NCI-H2196 (cell line): Measurements from ENCODE around the gene MORN4.
"Not testable (repeated sequence)": the region's sequence is repeated elsewhere in the genome, so short reads cannot be mapped to it uniquely, and the experiment has no call there.

ENCODE experiments used
- DNase-seq: peaks from one replicate; lab custom pipeline; 2025; ENCODE audit not compliant: unreplicated experiment; lab: John Stamatoyannopoulos, UW

MORN4 gene

GRCh38 chr10:97632949-97633884 lies at the start of gene MORN4:
TSS of gene MORN4 (minus strand) at chr10:97633500. CDS start at chr10:97619653, 13,847 bp downstream.
- DNase-seq: peak; percentile 86

DNA sequence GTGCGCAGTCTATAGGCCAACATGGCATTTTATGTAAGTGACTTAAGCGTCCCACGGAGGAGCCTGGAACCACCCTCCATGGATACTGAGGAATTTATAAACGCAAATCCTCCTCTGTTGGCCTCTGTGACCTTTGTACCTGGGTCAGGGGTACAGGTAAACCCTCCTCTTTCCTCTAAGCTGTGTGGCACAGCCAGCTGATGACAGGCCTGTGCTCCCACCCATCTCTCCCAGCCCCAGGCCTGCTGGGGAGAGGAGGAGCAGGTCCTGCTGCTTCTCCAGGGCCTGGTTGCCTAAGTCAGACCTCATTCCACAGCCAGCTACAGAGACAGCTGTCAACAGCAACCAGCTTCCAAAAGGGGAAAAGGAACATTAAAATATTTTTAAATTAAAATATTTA lies 48.7 kb upstream of the MORN4 start:
- DNase-seq: no peak

DNA sequence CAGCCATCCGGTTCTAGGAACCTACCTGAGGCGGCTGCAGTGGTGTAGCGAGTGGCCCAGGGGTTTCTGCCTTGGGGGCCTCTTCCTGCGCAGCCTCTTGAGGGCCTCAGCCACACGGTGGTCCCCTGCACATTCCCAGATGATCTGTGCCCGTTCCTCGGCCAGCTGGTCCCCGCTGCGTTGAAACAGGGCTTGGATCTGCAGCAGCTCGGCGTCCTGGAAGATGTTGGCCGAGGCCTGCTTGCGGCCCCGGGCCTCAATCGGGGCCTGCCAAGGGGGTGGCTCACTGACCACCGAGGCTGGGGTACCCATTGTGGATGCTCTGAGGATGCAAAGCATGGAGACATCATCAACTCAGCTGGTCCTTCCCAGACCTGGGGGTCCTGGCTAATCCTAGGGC lies 46.3 kb upstream of the MORN4 start:
- DNase-seq: no peak

DNA sequence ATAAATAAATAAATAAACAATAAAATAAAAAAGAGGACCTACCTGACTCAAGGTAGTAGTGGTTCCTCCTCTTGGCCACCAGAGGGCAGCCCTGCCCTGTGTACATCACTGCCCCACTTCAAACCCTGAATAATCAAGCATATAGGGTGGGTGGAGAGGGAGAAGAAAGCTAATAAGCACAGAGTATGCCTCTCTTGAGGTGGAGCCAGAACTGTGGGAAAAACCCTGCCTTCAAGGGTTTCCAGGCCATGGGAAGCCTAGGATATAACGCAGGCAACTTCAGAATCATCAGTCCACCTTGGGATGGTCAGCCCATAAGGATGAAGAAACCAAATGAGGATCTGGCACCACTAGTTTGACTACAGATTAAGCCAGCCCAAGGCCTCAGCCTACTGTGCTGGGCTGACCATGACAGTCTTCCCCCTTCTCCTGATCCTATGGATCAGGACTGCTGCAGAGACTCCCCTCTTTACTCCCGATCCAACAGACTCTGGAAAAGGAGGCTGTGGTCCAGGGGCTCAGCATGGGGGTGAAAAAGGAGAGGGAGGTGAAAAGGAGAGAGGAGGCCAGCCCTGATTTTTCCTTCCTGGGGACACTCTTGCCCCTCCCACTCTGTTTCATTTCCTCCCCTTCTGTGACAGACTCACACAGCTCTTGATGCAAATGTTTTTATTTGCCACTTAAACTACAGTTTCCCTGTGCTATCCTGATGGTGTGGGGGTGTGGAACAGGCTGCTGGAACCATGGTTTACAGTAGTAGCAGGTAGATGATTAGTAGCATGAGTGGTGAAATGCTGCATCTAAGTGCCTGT lies 43.7 kb upstream of the MORN4 start:
- DNase-seq: peak; percentile 69

- DNase-seq: no peak
Measured at GRCh38 chr10:97675222-97675621, 41.9 kb upstream of the MORN4 start.

DNA sequence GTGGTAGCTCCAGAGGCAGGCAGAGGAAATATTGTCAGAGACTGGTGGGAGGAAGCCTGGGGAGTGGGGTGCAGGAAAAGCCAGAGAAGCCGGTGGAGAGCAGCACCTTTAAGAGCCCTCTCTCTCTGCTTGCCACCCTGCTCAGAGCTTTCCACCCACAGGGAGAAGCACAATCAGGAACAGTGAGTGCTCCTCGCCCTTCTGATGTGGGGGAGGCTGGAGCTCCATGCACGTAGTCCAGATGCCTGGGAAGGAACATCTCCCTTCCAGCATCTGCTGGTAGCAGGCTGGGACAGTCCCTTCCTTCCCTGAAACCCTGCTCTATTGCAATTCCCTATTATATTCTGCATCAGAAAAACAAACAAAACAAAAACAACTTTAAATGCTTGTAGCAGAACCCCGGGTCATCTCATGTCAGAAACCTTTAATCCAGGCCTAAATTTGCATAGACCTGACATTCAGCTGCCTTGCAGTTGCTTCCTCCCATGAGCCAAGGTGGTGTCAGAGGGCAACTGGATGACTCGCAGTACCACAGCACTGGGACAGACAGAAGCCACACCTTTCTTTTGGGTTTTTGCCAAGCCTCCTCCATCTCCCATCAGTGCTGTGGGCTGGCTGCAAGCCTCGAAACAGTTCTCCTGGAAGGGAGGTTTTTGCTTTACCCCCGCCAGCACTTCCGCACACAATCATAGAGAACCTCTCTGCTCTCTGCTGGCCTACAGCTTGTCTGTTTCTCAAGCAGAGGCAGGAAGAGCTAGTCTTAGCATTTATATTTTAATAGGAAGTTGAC lies 40.6 kb upstream of the MORN4 start:
- DNase-seq: peak; percentile 55

GRCh38 chr10:97669571-97669970 lies 36.3 kb upstream of the MORN4 start:
- DNase-seq: no peak

- DNase-seq: no peak
Measured at GRCh38 chr10:97667463-97667862, 34.2 kb upstream of the MORN4 start.

- DNase-seq: no peak
Measured at GRCh38 chr10:97666992-97667391, 33.7 kb upstream of the MORN4 start.

- no peak for DNase-seq
Measured at GRCh38 chr10:97664282-97664850, 31.1 kb upstream of the MORN4 start.

DNA sequence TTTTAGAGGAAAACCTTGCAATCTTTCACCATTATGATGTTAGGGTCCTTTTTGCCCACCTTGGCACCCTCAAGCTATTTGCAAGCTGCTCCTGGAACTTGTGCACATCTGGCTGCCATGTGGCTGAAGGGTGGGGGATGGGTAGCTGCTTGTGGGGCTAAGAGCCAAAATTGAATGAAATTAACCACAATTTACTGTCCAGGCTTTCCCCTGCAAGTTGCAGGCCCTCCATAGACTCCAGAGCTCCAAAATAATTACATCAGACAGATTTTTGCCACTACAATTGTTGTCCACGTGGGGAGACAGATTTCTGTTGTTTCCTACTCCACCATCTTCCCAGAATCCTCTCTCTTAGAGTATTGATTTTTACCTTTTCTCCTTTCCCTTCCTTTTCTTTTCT lies 26.3 kb upstream of the MORN4 start:
- no peak for DNase-seq

- no peak for DNase-seq
Measured at GRCh38 chr10:97656777-97657176, 23.5 kb upstream of the MORN4 start.

GRCh38 chr10:97651773-97652172 lies 18.5 kb upstream of the MORN4 start:
- DNase-seq: no peak

DNA sequence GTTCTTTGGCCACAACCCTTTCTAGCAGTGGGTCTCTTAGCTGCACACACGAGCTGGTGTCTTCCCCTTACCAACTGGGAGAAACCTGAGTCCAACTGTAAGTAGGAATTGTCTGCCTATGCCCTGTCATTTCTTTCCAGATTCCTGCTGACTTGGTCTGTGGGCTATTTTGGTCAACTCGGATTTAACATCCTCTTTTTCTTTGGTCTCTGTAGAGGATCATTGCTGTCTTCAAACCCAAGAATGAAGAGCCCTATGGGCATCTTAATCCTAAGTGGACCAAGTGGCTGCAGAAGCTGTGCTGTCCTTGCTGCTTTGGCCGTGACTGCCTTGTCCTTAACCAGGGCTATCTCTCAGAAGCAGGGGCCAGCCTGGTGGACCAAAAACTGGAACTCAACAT lies 17.4 kb upstream of the MORN4 start:
- DNase-seq: no peak

DNA sequence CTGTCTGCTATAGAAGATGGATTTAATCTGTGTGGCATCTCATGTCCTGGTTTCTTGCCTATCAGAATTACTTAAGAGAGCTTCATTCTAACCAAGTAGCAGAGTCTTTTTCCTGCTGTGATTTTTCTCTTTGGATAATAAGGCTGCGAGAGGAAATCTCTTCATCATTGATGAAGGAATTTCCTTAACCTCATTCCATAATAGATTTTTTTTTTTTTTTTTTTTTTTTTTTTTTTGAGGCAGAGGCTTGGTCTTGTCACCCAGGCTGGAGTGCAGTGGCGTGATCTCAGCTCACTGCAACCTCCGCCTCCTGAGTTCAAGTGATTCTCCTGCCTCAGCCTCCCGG lies 16.1 kb upstream of the MORN4 start:
- not testable (repeated sequence) for DNase-seq

DNA sequence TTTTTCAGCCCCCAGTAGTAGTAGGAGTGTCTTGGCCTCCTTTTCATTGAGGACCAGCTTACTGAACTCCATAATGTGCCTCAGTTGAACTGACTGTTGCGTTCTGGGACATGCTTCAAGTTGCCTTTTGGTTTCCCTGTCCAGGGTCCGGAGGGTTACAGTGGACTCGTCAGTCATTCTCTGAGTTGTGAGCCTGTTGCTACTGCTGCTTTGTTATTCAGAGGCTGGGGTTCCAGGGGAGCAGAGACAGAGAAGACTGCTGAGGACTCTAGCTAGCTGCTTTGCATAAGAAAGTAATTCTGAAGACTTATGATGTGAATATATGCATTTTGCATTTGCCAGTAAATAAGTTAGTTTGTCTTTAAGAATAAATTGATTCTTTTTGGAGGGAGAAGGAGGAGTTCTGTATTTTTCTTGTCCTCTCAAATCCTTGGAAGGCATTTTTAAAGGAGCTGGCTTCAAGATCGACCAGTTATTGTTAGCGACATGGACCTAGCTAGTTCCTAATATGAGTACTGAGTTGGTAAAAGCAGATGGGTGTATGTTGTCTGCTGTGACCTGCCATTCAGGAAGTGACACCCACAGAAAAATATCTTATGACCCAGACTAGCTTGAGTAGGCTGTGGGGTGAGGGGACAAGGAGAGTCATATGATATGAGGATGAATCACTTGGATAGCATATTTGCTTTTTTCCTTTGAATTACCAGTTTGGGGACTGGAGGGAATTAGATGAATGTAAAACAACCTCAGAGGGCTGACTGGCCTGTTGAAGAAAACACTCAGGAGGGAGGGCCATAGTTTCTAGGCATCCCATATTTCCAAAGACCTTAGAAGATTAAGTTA lies 15.5 kb upstream of the MORN4 start:
- DNase-seq: peak; percentile 40

DNA sequence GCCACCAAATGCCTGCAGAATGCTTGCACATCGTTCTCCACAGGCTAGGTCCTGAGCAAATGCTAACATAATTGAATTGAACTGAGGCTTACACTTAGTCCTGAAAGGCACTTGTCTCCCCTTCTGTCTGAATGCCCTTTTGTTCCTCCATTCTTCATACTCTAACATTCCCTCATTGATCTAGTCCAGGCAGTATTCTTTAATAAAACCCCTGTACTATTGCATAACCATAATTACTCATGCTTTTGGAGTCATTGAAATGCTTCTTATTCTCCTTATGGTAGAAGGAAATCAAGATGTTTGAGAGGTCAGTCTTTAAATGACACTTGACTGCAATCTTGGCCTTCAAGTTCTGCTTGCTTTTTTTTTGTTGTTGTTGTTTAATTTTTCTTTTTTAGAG lies 14.3 kb upstream of the MORN4 start:
- no peak for DNase-seq

GRCh38 chr10:97644936-97645335 lies 11.6 kb upstream of the MORN4 start:
- no peak for DNase-seq

DNA sequence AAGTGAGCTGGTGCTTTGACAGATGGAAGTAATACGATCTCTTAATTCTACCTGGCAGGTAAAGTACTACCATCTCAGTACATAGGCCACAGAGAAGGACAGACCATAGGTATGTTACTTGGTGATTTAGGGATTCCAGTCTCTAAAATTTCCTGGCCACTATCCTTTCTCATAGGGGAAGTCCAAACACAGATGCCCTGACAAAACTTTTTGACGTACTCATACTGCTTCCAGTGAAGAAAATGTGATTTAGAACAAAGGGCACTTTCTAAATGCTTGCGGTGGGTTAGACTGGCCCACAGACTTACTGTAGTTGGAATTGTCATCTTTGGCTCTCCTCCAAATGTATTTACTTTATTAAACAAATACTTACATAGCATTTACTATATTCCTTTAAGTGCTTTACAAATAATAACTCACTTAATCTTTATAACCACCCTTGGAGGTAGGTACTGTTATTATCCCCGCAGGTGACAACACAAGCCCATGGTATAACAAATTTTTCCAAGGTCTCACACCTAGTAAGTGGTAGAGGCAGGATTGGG lies 10.2 kb upstream of the MORN4 start:
- no peak for DNase-seq
